Colonic mucosa (tissue), 4 donors: ENCODE data around the gene PTPN12. TPM values are rescaled to one million over a fixed set of nuclear protein-coding genes. Genes with fewer than 3 reads are reported as not detected.

ENCODE experiments used
- DNase-seq: peaks from one replicate; pipeline ENCODE4 v3.0.0-alpha.2; 2020
- H3K27ac ChIP-seq: fragments of 200-600 bp; one replicate; pipeline ENCODE4 v1.8.0; 2021
- H3K27me3 ChIP-seq: fragments of 200-600 bp; one replicate; pipeline ENCODE4 v1.8.0; 2021
- H3K36me3 ChIP-seq: fragments of 200-600 bp; one replicate; pipeline ENCODE4 v1.8.0; 2021
- H3K4me1 ChIP-seq: fragments of 200-600 bp; one replicate; pipeline ENCODE4 v1.8.0; 2021; ENCODE audit warnings: mild to moderate bottlenecking
- H3K4me3 ChIP-seq: fragments of 200-600 bp; one replicate; pipeline ENCODE4 v1.8.0; 2021
- H3K9ac ChIP-seq, 2 donors: one replicate each; pipeline ENCODE4 v1.7.0; 2013; ENCODE audit warnings: control low read depth in 2 of 2, low read depth in 2 of 2, low read length in 2 of 2
- H3K9me3 ChIP-seq: fragments of 200-600 bp; one replicate; pipeline ENCODE4 v1.8.0; 2021
- intact Hi-C: fragments of 100-400 bp; cut with DNase I; formaldehyde crosslinking; loops from one replicate; pipeline ENCODE4 v1.14.1; 2022
- total RNA-seq, 2 donors: library from RNA; stranded (reverse); fragmentation: NEBNext Ultra II Directional in 1 of 2; extraction: Animal tissue kit (Norgen Biotek cat#: 25700) in 1 of 2; gene quantifications; one replicate each; pipeline ENCODE4 v1.2.1, GENCODE V29; 2021
- TF ChIP-seq, protein P1 (sequence below): fragments of 200-600 bp; IDR thresholded peaks from one replicate; pipeline ENCODE4 v1.8.0; 2022; ENCODE audit warnings: antibody characterized with exemption, mild to moderate bottlenecking
- donor health status: healthy.
- donor health status: DM: no; HTN: no; CAD: no.
- donor health status: DM: no; HTN: no; CAD: no.

PTPN12 gene
- total RNA-seq, 2 donors from 2014 or later: 34.0 to 51.3 TPM

DNA sequence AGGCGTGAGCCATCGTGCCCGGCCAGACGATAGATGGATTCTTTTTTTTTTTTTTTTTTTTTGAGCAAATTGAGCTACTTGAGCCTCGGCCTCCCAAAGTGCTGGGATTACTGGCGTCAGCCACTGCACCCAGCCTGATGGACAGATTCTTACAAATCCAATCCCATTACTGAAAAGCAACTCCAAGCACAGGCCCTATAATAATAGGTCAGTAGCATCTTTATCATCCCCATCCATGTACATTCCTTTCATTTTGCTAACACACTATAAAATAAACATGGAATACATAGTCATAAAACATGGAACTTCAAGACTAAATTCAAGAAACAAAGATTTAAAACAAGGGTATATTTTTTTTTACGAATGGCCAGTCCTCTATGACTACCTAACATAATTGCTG, 143.2 kb downstream of the PTPN12 start:
- no peaks in the 10 kb centered on the region for H3K4me1 ChIP-seq
- TF ChIP-seq, protein P1, sequence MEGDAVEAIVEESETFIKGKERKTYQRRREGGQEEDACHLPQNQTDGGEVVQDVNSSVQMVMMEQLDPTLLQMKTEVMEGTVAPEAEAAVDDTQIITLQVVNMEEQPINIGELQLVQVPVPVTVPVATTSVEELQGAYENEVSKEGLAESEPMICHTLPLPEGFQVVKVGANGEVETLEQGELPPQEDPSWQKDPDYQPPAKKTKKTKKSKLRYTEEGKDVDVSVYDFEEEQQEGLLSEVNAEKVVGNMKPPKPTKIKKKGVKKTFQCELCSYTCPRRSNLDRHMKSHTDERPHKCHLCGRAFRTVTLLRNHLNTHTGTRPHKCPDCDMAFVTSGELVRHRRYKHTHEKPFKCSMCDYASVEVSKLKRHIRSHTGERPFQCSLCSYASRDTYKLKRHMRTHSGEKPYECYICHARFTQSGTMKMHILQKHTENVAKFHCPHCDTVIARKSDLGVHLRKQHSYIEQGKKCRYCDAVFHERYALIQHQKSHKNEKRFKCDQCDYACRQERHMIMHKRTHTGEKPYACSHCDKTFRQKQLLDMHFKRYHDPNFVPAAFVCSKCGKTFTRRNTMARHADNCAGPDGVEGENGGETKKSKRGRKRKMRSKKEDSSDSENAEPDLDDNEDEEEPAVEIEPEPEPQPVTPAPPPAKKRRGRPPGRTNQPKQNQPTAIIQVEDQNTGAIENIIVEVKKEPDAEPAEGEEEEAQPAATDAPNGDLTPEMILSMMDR: no peak
- no peak overlapping the region for H3K4me3 ChIP-seq
- no peak overlapping the region for H3K9ac ChIP-seq
- no peaks in the 10 kb centered on the region for H3K36me3 ChIP-seq
- H3K27ac ChIP-seq: peak overlapping the region; percentile 66
- intact Hi-C loops: no loop called here
- DNase-seq: peak; percentile 16
- H3K9me3 ChIP-seq: no peaks in the 10 kb centered on the region
- no peaks in the 10 kb centered on the region for H3K27me3 ChIP-seq

DNA sequence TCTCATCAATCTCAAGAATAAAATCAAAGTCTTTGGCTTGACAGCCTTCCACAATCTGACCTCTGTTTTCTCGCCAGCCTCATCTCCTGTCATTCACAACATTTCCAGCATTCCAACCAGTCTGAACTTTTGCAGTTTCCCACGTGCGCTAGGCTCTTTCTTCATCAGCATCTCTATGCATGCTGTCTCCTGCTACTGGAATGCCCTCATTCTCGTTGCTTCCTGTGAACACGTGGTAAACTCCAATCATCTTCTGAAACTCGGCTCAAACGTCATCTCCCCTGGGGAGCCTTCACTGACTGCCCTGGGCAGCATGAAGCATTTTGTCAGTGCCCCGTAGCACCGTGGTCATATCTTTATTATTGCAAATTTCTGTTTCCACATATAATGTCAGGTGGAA, 146.9 kb downstream of the PTPN12 start:
- Histone ChIP-seq H3K4me1 (peaks cover 15% of the 10 kb centered on the region), H3K4me3 (no peak overlapping the region), H3K9me3 (no peaks in the 10 kb centered on the region), H3K27me3 (no peaks in the 10 kb centered on the region), H3K36me3 (no peaks in the 10 kb centered on the region), H3K9ac (peak overlapping the region in 1 of 2 donors; percentile 39), H3K27ac (no peak overlapping the region)
- TF ChIP-seq, protein P1: no peak
- DNase-seq: peak; percentile 16
- intact Hi-C loops: no loop called here

DNA sequence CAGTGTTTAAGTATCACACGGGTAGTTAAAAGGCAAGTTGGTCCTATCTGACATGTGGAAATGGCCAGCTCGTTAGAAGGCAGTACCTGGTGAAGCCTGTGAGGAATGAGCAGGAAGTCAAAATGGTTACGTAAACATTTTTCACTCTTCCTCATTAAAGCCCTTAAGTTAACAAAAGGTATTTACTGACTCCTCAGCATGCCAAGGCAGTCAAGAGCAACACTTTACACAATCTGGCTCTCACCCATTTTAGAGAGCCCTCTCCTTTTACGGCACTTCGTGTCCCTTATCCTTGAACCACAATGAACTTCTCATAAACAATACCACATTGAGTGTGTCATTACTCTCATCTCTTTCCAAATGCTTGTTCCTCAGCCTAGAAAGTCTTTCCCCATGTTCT, 148.1 kb downstream of the PTPN12 start:
- Histone ChIP-seq H3K36me3 (no peaks in the 10 kb centered on the region), H3K9me3 (no peaks in the 10 kb centered on the region), H3K9ac (peak overlapping the region in 1 of 2 donors; percentile 54), H3K4me3 (no peak overlapping the region), H3K4me1 (peaks cover 15% of the 10 kb centered on the region), H3K27ac (peak overlapping the region; percentile 35), H3K27me3 (no peaks in the 10 kb centered on the region)
- intact Hi-C loops: no loop called here
- peak; percentile 49 for DNase-seq
- TF ChIP-seq, protein P1: no peak

DNA sequence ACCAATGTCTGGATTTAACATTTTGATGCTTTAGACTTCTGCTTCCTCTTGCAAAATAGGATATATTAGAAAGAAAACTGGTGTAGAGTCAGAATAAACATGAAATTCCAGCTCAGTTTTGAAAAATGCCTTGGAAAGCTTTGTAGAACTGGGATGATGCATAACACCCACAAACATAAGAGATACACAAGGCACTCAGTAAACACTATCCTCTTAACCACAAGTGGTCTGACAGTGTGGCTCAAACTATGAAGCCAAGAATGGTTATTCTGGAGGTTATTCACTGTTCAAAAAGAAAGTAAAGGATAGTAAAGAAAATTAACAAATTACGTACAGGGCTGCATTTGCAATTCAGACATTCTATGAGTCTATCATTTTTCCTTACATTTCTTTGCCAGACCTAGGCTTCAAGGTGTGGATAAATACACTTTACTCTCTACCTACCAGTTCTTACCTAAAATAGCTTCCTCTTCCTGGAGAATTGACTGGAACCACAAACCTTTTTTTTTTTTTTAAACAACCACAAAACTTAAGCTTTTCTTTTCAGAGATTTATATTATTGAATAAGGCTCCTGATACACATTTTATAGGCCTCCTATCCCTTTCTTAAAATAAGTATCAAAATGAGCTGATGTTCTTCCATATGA, 150.1 kb downstream of the PTPN12 start:
- Histone ChIP-seq H3K4me1 (peaks cover 15% of the 10 kb centered on the region), H3K9me3 (no peaks in the 10 kb centered on the region)

DNA sequence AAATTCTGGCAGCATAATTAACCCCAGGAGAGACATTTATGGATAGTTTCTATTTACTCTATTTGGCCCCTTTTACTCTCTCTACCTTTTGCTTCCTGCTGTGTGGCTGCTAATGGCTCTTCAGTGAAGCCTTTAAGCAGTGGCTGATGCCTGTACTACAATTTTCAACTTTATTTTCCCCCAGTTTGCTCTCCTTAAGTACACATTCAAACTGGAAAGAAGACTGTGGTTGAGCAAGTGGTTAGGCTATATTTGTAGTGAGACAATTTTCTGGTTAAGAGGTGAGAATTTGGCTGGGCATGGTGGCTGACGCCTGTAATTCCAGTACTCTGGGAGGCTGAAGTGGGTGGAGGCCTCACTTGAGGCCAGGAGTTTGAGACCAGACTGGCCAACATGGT, 150.7 kb downstream of the PTPN12 start:
- TF ChIP-seq, protein P1: no peak
- H3K27ac ChIP-seq: peak overlapping the region; percentile 68
- DNase-seq: peak; percentile 16
- H3K9ac ChIP-seq: peak overlapping the region in 1 of 2 donors; percentile 1
- intact Hi-C loops: no loop called here
- H3K4me1 ChIP-seq: peaks cover 15% of the 10 kb centered on the region
- no peaks in the 10 kb centered on the region for H3K27me3 ChIP-seq
- H3K9me3 ChIP-seq: no peaks in the 10 kb centered on the region
- no peaks in the 10 kb centered on the region for H3K36me3 ChIP-seq
- no peak overlapping the region for H3K4me3 ChIP-seq

More for the DNA sequence above, 150.1 kb downstream of the PTPN12 start:
- Histone ChIP-seq H3K9ac (peak overlapping the region in 1 of 2 donors; percentile 56), H3K36me3 (no peaks in the 10 kb centered on the region), H3K4me3 (no peak overlapping the region), H3K27me3 (no peaks in the 10 kb centered on the region), H3K27ac (peak overlapping the region; percentile 68)
- TF ChIP-seq, protein P1: no peak
- intact Hi-C loops: no loop called here
- peak; percentile 15 for DNase-seq

Other genes with a start within 250 kb of the PTPN12 start
- 1 to 10 TPM; 3.7 to 7.7 TPM for gene GSAP, start 120.9 kb upstream of the PTPN12 start, total RNA-seq
- 10 to 100 TPM; 20.1 to 25.5 TPM for gene RSBN1L, start 159.2 kb downstream of the PTPN12 start, total RNA-seq